ENCODE results near the gene TRPM2. TPM values are rescaled to one million over a fixed set of nuclear protein-coding genes. Genes with fewer than 3 reads are reported as not detected.

The TRPM2 gene
- total and polyA plus RNA-seq, 2 donors (not counting 1 experiment from before 2014, with no cell fraction given), result not detected

- H3K79me2 ChIP-seq (ENCODE audit: control insufficient read depth, insufficient read depth, low read length), result no peaks in the 10 kb centered on the region
- no peak overlapping the region for H3K4me2 ChIP-seq (ENCODE audit: extremely low read depth, insufficient read depth, low read length)
- H3K4me3 ChIP-seq (replicated peaks in 1 of 4; ENCODE audit: control extremely low read depth in 1 of 4, insufficient read depth in 1 of 4, low read depth in 3 of 4, low read length in 4 of 4), result no peak overlapping the region
- H2AFZ ChIP-seq (ENCODE audit: low read length), result no peak overlapping the region
- no peak overlapping the region for H3K27ac ChIP-seq (ENCODE audit: insufficient read depth, low read length)
- no peaks in the 10 kb centered on the region for H3K4me1 ChIP-seq (ENCODE audit: control insufficient read depth, extremely low read depth, insufficient read depth, low read length)
- H3K36me3 ChIP-seq (ENCODE audit: control insufficient read depth, insufficient read depth, low read length), result no peaks in the 10 kb centered on the region
- no peak overlapping the region for H3K9ac ChIP-seq (ENCODE audit: insufficient read depth, low read length)
- H3K27me3 ChIP-seq (ENCODE audit: control insufficient read depth, insufficient read depth, low read length), result no peaks in the 10 kb centered on the region
- H4K20me1 ChIP-seq (ENCODE audit: control insufficient read depth, extremely low read depth, insufficient read depth, low read length), result no peaks in the 10 kb centered on the region
- DNase-seq (ENCODE audit: low read depth in 2 of 2), result no peak
- no peaks in the 10 kb centered on the region for H3K9me3 ChIP-seq (ENCODE audit: control insufficient read depth, insufficient read depth, low read depth, low read length)
- no peak for TF ChIP-seq CTCF (conservative IDR thresholded peaks at IDR 0.05 in 1 of 2, IDR thresholded peaks at IDR 0.05 in 1 of 2; ENCODE audit: low read depth in 1 of 2, low read length in 2 of 2)
- no peak for TF ChIP-seq EZH2 (IDR thresholded peaks at IDR 0.05; ENCODE audit: low read length, missing control alignments)
These were observed 127.0 kb downstream of the TRPM2 start for GRCh38 chr21:44480200-44481053.

GRCh38 chr21:44482581-44483287, 129.3 kb downstream of the TRPM2 start:
- H3K9me3 ChIP-seq (ENCODE audit: control insufficient read depth, insufficient read depth, low read depth, low read length), result no peaks in the 10 kb centered on the region
- no peaks in the 10 kb centered on the region for H3K4me1 ChIP-seq (ENCODE audit: control insufficient read depth, extremely low read depth, insufficient read depth, low read length)
- H3K9ac ChIP-seq (ENCODE audit: insufficient read depth, low read length), result no peak overlapping the region
- H3K27me3 ChIP-seq (ENCODE audit: control insufficient read depth, insufficient read depth, low read length), result no peaks in the 10 kb centered on the region
- TF ChIP-seq CTCF (conservative IDR thresholded peaks at IDR 0.05 in 1 of 2, IDR thresholded peaks at IDR 0.05 in 1 of 2; ENCODE audit: low read depth in 1 of 2, low read length in 2 of 2) (no peak), EZH2 (IDR thresholded peaks at IDR 0.05; ENCODE audit: low read length, missing control alignments) (no peak)
- H2AFZ ChIP-seq (ENCODE audit: low read length), result no peak overlapping the region
- no peak overlapping the region for H3K4me2 ChIP-seq (ENCODE audit: extremely low read depth, insufficient read depth, low read length)
- no peaks in the 10 kb centered on the region for H3K79me2 ChIP-seq (ENCODE audit: control insufficient read depth, insufficient read depth, low read length)
- no peak overlapping the region for H3K4me3 ChIP-seq (replicated peaks in 1 of 4; ENCODE audit: control extremely low read depth in 1 of 4, insufficient read depth in 1 of 4, low read depth in 3 of 4, low read length in 4 of 4)
- no peak overlapping the region for H3K27ac ChIP-seq (ENCODE audit: insufficient read depth, low read length)
- H4K20me1 ChIP-seq (ENCODE audit: control insufficient read depth, extremely low read depth, insufficient read depth, low read length), result no peaks in the 10 kb centered on the region
- no peaks in the 10 kb centered on the region for H3K36me3 ChIP-seq (ENCODE audit: control insufficient read depth, insufficient read depth, low read length)
- no peak for DNase-seq (ENCODE audit: low read depth in 2 of 2)
